Sigmoid colon (tissue), 4 donors: ENCODE results near the gene STK24.

Source experiments
- EP300 ChIP-seq, 4 donors: sonication (generic); formaldehyde crosslinking; IDR thresholded peaks; one replicate each; pipeline ENCODE4 v1.6.1; 2017; ENCODE audit warnings: antibody characterized with exemption in 4 of 4
- POLR2A ChIP-seq, 2 donors: fragments of 450-650 bp; IDR thresholded peaks; one replicate each; pipeline ENCODE4 v1.6.1; 2016; ENCODE audit warnings: antibody characterized with exemption in 2 of 2, mild to moderate bottlenecking in 2 of 2, moderate library complexity in 2 of 2
- POLR2AphosphoS5 ChIP-seq, 4 donors: sonication (generic); formaldehyde crosslinking; IDR thresholded peaks; one replicate each; pipeline ENCODE4 v1.6.1; 2017; ENCODE audit warnings: antibody characterized with exemption in 4 of 4
- TF ChIP-seq, protein P1 (sequence below), 4 experiments: fragments of 450-650 bp in 3 of 4; fragments of 200-600 bp in 1 of 4; IDR thresholded peaks; one replicate each; pipeline ENCODE4 v1.5.1; 2016 to 2019; ENCODE audit warnings: antibody characterized with exemption in 4 of 4, mild to moderate bottlenecking in 3 of 4, moderate library complexity in 2 of 4

DNA sequence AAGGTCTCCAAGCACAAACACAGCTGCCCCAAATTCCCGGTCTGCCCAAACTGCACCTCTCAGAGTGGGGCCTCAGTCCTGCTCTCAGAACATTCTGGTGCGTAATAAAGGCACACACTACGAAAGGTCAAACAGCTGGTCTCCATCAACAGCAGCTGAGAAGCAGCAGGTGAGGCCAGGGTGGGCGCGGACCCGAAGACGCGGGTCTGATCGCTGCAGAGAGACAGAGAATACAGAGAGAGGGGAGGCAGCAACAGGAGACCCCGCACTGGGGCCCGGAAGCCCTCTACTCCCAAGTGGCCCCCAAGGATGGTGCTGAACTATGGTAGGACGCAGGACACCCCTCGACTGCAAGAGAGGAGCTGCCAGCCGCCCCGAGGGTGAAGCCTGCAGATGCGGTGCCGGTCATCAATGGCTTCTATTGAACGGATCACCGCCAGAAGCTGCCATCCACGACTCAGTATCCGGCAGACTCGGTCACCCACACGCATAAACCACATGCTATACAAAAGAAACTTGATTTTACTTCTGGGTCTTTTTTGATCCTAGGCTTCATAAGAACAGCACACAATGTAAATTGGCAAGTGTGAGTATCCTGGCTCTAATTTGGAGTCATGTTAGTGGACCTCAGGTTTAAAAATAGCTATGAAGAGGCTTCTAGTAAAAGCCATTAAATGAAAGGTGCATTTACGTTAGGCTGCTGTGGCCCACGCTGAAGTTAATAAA is 33.4 kb downstream of the STK24 start:
- TF ChIP-seq, protein P1, sequence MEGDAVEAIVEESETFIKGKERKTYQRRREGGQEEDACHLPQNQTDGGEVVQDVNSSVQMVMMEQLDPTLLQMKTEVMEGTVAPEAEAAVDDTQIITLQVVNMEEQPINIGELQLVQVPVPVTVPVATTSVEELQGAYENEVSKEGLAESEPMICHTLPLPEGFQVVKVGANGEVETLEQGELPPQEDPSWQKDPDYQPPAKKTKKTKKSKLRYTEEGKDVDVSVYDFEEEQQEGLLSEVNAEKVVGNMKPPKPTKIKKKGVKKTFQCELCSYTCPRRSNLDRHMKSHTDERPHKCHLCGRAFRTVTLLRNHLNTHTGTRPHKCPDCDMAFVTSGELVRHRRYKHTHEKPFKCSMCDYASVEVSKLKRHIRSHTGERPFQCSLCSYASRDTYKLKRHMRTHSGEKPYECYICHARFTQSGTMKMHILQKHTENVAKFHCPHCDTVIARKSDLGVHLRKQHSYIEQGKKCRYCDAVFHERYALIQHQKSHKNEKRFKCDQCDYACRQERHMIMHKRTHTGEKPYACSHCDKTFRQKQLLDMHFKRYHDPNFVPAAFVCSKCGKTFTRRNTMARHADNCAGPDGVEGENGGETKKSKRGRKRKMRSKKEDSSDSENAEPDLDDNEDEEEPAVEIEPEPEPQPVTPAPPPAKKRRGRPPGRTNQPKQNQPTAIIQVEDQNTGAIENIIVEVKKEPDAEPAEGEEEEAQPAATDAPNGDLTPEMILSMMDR (IDR thresholded peaks at IDR 0.05) = no peak
- no peak for TF ChIP-seq POLR2A (IDR thresholded peaks at IDR 0.05)
- TF ChIP-seq POLR2AphosphoS5 (IDR thresholded peaks at IDR 0.05) = no peak
- no peak for TF ChIP-seq EP300 (IDR thresholded peaks at IDR 0.05)
